Measurements from ENCODE around the gene STT3A.

- TF ChIP-seq CTCF (IDR thresholded peaks at IDR 0.05) (no peak), POLR2A (IDR thresholded peaks at IDR 0.05) (no peak)
Observed at GRCh38 chr11:125553357-125553756, 39.3 kb upstream of the STT3A start.

All from Peyer's patch (tissue), 4 donors.